Upper lobe of right lung (tissue), 1 donor: ENCODE measurements around the gene PEMT. TPM values are rescaled to one million over a fixed set of nuclear protein-coding genes. Genes with fewer than 3 reads are reported as not detected.

Experiments
- ATAC-seq: fragments of 200-7000 bp; cut with Tn5 transposase; one replicate; pipeline ENCODE4 v1.9.1; 2020; ENCODE audit warnings: mild to moderate bottlenecking, moderate library complexity
- DNase-seq: peaks from one replicate; pipeline ENCODE4 v3.0.0-alpha.2; 2020
- H3K27ac ChIP-seq: fragments of 200-600 bp; one replicate; pipeline ENCODE4 v1.8.0; 2022
- H3K27me3 ChIP-seq: fragments of 200-600 bp; one replicate; pipeline ENCODE4 v1.8.0; 2022; ENCODE audit warnings: mild to moderate bottlenecking
- H3K36me3 ChIP-seq: fragments of 200-600 bp; one replicate; pipeline ENCODE4 v1.8.0; 2022
- H3K4me1 ChIP-seq: fragments of 200-600 bp; one replicate; pipeline ENCODE4 v1.8.0; 2022
- H3K4me3 ChIP-seq: fragments of 200-600 bp; one replicate; pipeline ENCODE4 v1.8.0; 2022; ENCODE audit warnings: mild to moderate bottlenecking
- H3K9me3 ChIP-seq: fragments of 200-600 bp; one replicate; pipeline ENCODE4 v1.8.0; 2022
- intact Hi-C: fragments of 100-400 bp; cut with DNase I; formaldehyde crosslinking; loops from one replicate; pipeline ENCODE4 v1.11.0; 2022
- total RNA-seq: library from RNA; stranded (reverse); fragmentation: NEBNext Ultra II Directional; extraction: Animal tissue kit (Norgen Biotek cat#: 25700); gene quantifications from one replicate; pipeline ENCODE4 v1.2.1, GENCODE V29; 2021
- TF ChIP-seq, protein P1 (sequence below): fragments of 200-600 bp; IDR thresholded peaks from one replicate; pipeline ENCODE4 v1.8.0; 2022; ENCODE audit warnings: antibody characterized with exemption
- donor health status: DM: no; HTN: yes; CAD: no; lungs with severe emphysema.

Gene PEMT
- total RNA-seq, 1 donor from 2014 or later = 29.6 TPM

- Histone ChIP-seq H3K27ac (no peak overlapping the region), H3K27me3 (no peaks in the 10 kb centered on the region), H3K36me3 (no peaks in the 10 kb centered on the region), H3K9me3 (no peaks in the 10 kb centered on the region), H3K4me3 (no peak overlapping the region), H3K4me1 (no peaks in the 10 kb centered on the region)
- intact Hi-C loops = no loop called here
- ATAC-seq = no peak
- TF ChIP-seq, protein P1, sequence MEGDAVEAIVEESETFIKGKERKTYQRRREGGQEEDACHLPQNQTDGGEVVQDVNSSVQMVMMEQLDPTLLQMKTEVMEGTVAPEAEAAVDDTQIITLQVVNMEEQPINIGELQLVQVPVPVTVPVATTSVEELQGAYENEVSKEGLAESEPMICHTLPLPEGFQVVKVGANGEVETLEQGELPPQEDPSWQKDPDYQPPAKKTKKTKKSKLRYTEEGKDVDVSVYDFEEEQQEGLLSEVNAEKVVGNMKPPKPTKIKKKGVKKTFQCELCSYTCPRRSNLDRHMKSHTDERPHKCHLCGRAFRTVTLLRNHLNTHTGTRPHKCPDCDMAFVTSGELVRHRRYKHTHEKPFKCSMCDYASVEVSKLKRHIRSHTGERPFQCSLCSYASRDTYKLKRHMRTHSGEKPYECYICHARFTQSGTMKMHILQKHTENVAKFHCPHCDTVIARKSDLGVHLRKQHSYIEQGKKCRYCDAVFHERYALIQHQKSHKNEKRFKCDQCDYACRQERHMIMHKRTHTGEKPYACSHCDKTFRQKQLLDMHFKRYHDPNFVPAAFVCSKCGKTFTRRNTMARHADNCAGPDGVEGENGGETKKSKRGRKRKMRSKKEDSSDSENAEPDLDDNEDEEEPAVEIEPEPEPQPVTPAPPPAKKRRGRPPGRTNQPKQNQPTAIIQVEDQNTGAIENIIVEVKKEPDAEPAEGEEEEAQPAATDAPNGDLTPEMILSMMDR = no peak
- DNase-seq = no peak
Observed at GRCh38 chr17:17511881-17512858, 79.3 kb downstream of the PEMT start.

GRCh38 chr17:17511293-17511741, 80.2 kb downstream of the PEMT start:
- TF ChIP-seq, protein P1 = no peak
- Histone ChIP-seq H3K36me3 (no peaks in the 10 kb centered on the region), H3K27ac (no peak overlapping the region), H3K4me1 (peaks cover 4% of the 10 kb centered on the region), H3K27me3 (no peaks in the 10 kb centered on the region), H3K9me3 (no peaks in the 10 kb centered on the region), H3K4me3 (no peak overlapping the region)
- intact Hi-C loops = no loop called here
- ATAC-seq = no peak
- peak; percentile 54 for DNase-seq

GRCh38 chr17:17510456-17511292, 80.8 kb downstream of the PEMT start:
- no peaks in the 10 kb centered on the region for H3K27me3 ChIP-seq
- intact Hi-C loops = no loop called here
- DNase-seq = no peak
- no peak overlapping the region for H3K4me3 ChIP-seq
- ATAC-seq = no peak
- H3K27ac ChIP-seq = no peak overlapping the region
- H3K9me3 ChIP-seq = no peaks in the 10 kb centered on the region
- peaks cover 4% of the 10 kb centered on the region for H3K4me1 ChIP-seq
- TF ChIP-seq, protein P1 = no peak
- H3K36me3 ChIP-seq = no peaks in the 10 kb centered on the region

- no peak for ATAC-seq
- Histone ChIP-seq H3K4me1 (peaks cover 4% of the 10 kb centered on the region), H3K36me3 (no peaks in the 10 kb centered on the region), H3K27ac (no peak overlapping the region), H3K4me3 (no peak overlapping the region), H3K9me3 (no peaks in the 10 kb centered on the region), H3K27me3 (no peaks in the 10 kb centered on the region)
- no peak for DNase-seq
- TF ChIP-seq, protein P1 = no peak
- intact Hi-C loops = no loop called here
Observed at GRCh38 chr17:17509601-17510425, 81.7 kb downstream of the PEMT start.
